Prostate gland (tissue), 2 donors: ENCODE data around the gene KIR2DL1.
"Not testable (repeated sequence)": the region's sequence is repeated elsewhere in the genome, so short reads cannot be mapped to it uniquely, and the experiment has no call there.

Experiments used
- CTCF ChIP-seq, 4 experiments: fragments of 200-600 bp in 2 of 4; fragments of 450-650 bp in 2 of 4; sonication (generic) in 2 of 4; IDR thresholded peaks; 1 replicate in 3 of 4; 2 replicates in 1 of 4; pipeline ENCODE4 v1.5.1; 2016 to 2019; ENCODE audit warnings: antibody characterized with exemption in 4 of 4, mild to moderate bottlenecking in 2 of 4, moderate library complexity in 2 of 4
- POLR2A ChIP-seq: fragments of 450-650 bp; IDR thresholded peaks from one replicate; pipeline ENCODE4 v1.6.1; 2016; ENCODE audit warnings: antibody characterized with exemption, mild to moderate bottlenecking
- POLR2AphosphoS5 ChIP-seq: sonication (generic); formaldehyde crosslinking; IDR thresholded peaks from one replicate; pipeline ENCODE4 v1.6.1; 2017; ENCODE audit warnings: antibody characterized with exemption

GRCh38 chr19:54816251-54816650 is 46.7 kb downstream of the KIR2DL1 start, which contains the start of gene KIR3DL1:
- TF ChIP-seq POLR2AphosphoS5; POLR2A; CTCF (IDR thresholded peaks at IDR 0.05): not testable (repeated sequence)
